GM20000 (cell line): ENCODE measurements around the gene IL1A.
A peak's percentile ranks its signal among the peaks of the same experiment; 100 is the strongest.

ENCODE experiments used
- DNase-seq: peaks from one replicate; pipeline ENCODE4 v3.0.0; 2012; ENCODE audit warnings: low spot score
- CTCF ChIP-seq: IDR thresholded peaks from 2 replicates; pipeline ENCODE4 v1.5.1; 2012; ENCODE audit warnings: mild to moderate bottlenecking, control low read depth; ENCODE audit errors: extremely low read depth, missing control alignments

Gene IL1A

DNA sequence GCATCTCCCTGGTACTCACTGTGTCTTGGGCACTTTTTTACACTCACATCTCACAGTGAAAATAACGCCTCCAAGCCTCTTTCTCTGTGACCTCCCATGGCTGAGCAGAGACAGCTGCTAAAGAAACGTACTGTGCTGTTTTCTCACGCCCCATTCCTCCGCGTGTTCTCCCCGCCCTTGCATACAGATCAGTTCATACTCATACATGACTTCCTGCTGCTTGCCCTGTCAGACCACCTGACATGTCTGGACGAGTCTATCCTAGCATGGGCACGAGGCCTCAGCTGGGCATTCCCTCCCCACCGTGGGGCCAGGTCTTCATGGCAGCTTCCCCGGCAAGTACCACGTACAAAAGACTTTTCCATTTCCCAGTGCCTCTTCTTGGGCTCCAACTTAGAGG, 21.2 kb upstream of the IL1A start:
- no peak for TF ChIP-seq CTCF
- peak; percentile 45 for DNase-seq

DNA sequence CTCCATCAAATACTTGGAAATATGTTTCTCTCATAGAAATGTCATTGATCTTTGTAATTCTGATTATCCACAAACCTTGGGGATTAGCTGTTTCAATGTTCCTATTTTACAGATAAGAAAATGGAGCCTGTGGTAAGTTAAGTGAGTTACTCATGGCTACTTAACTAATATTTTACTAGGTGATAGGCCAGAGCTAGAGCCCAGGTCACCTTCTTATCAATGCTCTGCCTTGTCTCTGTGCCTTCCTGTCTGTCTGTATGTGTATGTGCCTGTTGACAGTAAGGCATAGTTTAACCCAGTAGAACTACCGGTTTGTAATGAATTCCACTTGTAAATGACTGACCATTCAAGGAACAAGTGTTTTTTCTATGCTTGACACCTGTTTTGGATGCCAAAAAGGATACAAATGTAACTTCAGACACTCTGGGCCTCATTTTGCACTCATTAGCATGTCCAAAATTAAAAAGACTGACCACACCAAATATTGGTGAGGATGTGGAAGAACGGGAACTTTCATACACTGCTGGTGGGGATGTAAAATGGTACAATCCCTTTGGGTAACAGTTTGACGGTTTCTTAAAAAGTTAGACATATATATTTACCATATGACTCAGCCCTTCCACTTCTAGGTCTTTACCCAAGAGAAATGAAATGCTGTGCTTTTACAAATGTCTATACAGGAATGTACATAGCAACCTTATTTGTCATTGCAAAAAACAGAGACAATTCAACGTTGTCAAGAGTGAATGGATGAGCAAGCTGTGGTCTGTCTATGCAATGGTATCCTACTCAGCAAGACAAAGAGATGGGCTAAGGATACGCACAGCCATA, 19.6 kb upstream of the IL1A start:
- peak; percentile 16 for DNase-seq
- no peak for TF ChIP-seq CTCF

DNA sequence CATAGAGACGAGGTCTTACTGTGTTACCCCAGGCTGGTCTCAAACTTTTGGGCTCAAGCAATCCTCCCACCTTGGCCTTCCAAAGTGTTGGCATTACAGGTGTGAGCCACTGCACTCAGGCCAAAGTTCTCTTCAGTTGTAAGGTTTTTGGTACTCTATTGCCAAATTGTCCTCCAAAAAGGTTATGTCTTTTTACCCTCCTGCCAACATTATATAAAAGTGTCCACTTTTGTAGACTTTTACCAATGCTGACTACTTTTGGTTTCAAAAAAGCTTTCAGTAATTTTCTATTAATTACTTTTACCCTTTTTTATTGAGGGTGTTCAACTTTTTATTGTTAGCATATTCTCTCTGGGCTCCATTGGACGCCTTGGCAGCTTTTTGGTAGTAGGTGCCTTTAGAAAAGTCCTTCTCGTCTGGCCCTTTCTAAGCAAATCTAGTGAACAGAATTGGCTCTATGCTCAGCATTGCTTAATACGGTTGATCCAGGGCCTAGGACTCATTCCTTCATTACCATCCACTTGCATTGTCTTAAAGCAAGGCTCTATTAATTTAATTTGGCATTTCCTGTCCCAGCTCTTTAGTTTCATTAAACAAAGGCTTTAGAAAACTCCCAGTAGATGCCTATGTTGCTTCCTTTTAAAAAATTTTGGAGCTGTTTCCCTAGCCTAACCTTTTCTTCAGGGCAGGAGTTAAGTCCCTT, 16.7 kb upstream of the IL1A start:
- no peak for DNase-seq
- TF ChIP-seq CTCF: no peak

DNA sequence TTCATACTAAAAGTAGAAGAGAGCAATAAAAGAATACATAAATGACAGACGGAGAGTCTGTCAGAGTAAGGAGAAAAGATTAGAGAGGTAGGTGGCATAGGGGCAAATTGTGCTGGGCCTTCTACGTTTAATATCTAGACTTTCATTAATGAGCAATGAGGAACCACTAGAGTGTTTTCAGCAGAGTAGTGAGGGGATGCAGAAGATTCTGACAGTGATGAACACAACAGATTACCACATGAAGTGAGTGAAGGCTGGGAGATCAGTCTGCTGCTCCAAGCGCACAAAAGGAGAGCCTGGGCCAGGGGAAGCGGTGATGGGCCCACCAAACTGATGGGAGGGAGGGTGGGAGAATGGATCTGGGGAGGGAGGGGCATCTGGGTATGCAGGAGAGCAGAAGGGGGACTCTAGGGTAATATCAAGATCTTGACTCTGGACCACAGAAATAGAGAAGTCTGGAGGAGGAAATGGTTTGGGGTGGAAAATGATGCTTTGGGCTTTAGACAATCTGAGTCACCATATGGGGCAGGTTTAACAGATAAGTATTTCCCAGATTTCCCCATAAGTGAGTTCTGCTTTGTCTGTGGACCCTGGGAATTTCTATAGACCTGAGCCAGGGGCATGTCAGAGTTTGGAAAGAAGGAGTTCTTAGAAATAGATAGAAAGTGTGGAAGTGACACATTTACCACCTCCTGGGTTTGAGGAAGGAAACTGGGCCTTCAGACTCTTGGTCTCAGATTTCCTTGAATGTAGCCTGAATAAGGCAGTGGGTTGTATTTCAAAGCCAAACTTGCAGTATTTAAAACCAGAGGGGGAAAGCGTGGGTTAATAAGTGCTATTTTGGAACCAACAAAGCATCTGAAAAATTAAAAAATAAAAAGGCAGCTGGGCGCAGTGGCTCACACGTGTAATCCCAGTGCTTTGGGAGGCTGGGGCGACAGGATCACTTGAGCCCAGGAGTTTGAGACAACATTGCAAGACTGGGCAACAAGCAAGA, 15.0 kb upstream of the IL1A start:
- TF ChIP-seq CTCF: no peak
- no peak for DNase-seq

- no peak for TF ChIP-seq CTCF
- no peak for DNase-seq
These were observed 12.2 kb upstream of the IL1A start for GRCh38 chr2:112796486-112796885.

DNA sequence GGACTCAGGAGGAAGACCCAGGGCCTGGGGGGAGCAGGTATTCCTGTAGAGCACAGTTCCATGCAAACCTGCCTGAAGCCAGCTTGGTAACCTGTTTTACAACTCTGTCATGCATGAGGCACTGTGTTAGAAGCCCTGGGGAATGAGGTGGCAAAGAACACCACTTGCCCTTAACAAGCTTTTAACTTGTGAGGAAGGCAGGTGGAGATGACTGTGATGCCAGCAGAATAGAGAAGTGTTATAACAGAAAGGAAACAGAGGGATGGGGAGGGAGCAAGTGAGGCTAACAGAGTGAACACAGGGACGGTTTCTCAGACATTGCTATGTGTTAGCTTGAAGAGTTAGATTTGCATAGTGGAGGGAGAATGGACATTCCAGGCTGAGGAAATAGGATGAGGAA, 11.5 kb upstream of the IL1A start:
- DNase-seq: no peak
- TF ChIP-seq CTCF: no peak
